Stomach (tissue), 4 donors: Measurements from ENCODE around the gene MFAP4.

ENCODE experiments used
- POLR2A ChIP-seq, 4 donors: fragments of 450-650 bp; IDR thresholded peaks; one replicate each; pipeline ENCODE4 v1.6.1; 2016; ENCODE audit warnings: antibody characterized with exemption in 4 of 4, control low read depth in 2 of 4, mild to moderate bottlenecking in 1 of 4, moderate library complexity in 1 of 4
- POLR2AphosphoS5 ChIP-seq, 3 donors: sonication (generic); formaldehyde crosslinking; IDR thresholded peaks; one replicate each; pipeline ENCODE4 v1.6.1; 2016; ENCODE audit warnings: antibody characterized with exemption in 3 of 3
- TF ChIP-seq, protein P1 (sequence below), 7 experiments: fragments of 450-650 bp in 4 of 7; fragments of 200-600 bp in 3 of 7; sonication (generic) in 3 of 7; IDR thresholded peaks; one replicate each; pipeline ENCODE4 v1.5.1; 2016 to 2019; ENCODE audit warnings: antibody characterized with exemption in 7 of 7, control low read depth in 2 of 7, mild to moderate bottlenecking in 1 of 7

DNA sequence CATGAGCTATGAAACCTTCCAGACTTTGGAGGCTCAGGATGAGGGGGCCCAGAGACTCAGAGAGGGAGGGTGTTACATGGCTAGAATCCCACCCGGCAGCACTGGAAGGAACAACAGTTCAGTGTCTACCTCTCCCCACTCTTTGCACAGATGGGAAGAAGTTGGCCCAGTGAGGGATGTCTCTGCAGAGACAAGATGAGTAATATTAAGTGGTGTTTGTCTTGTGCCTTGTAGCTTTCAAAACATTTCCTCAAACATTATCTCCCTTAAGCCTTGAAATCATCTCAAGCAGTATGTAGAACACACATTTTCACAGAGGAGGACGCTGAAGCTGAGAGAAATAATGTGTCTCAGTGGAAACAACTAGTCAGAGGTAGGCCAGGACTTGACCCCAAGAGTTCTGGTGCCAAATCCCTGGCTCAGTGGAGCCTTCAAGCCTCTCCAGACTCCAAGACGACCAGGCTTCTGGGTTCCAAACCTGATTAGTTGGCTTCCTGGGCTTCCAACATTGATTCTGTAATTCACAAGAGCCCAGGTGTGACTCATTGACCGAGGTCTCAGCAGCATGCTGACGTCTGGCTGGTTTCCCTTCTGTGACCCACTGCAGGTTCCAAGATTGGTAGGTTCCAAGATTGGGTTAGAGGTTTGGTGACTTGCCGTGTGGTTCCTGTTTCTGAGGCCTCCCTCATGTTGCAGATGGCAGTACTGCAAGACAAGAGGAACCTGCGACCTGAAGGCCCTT is 31.4 kb upstream of the MFAP4 start:
- TF ChIP-seq POLR2A (IDR thresholded peaks at IDR 0.05) (no peak), POLR2AphosphoS5 (IDR thresholded peaks at IDR 0.05) (peak in 1 of 3 donors; percentile 40)
- TF ChIP-seq, protein P1, sequence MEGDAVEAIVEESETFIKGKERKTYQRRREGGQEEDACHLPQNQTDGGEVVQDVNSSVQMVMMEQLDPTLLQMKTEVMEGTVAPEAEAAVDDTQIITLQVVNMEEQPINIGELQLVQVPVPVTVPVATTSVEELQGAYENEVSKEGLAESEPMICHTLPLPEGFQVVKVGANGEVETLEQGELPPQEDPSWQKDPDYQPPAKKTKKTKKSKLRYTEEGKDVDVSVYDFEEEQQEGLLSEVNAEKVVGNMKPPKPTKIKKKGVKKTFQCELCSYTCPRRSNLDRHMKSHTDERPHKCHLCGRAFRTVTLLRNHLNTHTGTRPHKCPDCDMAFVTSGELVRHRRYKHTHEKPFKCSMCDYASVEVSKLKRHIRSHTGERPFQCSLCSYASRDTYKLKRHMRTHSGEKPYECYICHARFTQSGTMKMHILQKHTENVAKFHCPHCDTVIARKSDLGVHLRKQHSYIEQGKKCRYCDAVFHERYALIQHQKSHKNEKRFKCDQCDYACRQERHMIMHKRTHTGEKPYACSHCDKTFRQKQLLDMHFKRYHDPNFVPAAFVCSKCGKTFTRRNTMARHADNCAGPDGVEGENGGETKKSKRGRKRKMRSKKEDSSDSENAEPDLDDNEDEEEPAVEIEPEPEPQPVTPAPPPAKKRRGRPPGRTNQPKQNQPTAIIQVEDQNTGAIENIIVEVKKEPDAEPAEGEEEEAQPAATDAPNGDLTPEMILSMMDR (IDR thresholded peaks at IDR 0.05): no peak
